Measurements from ENCODE around the gene SLIT3. TPM values are rescaled to one million over a fixed set of nuclear protein-coding genes. Genes with fewer than 3 reads are reported as not detected.

Gene SLIT3
- total RNA-seq, 4 donors from 2014 or later, result 41.1 to 86.6 (median 62.7) TPM

DNA sequence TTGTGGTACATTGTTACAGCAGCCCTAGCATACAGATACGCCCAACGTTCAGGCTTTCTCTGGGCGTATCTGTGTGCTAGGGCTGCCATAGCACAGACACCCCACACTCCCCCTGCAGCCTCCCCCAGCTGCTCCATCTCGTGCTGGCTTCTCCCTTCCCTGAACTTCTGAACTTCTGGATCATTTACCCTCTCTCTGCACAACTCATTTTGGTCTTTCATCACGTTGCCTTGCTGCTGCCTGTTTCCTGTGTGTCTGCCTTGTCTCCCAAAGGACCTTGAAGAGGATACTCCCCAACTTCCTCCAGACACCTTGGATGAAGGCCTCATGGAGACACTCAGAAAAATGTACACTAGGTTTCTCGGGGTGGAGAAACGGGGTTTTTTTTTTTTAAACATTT is 37.3 kb downstream of the SLIT3 start:
- Histone ChIP-seq H3K27ac (replicated peaks in 1 of 4) (no peak overlapping the region), H3K27me3 (no peaks in the 10 kb centered on the region), H3K4me3 (no peak overlapping the region), H3K4me1 (peaks cover 0 to 34% (median 24%) of the 10 kb centered on the region in 4 donors), H3K36me3 (no peaks in the 10 kb centered on the region), H3K9me3 (no peaks in the 10 kb centered on the region)
- 70% methylated on average over 7 of the region's 7 CpGs for WGBS
- intact Hi-C loops (cut with DNase I), result no loop called here
- no peak for DNase-seq (ENCODE audit: extremely low spot score)
- TF ChIP-seq POLR2AphosphoS5 (IDR thresholded peaks at IDR 0.05), result no peak
- TF ChIP-seq, protein P1, sequence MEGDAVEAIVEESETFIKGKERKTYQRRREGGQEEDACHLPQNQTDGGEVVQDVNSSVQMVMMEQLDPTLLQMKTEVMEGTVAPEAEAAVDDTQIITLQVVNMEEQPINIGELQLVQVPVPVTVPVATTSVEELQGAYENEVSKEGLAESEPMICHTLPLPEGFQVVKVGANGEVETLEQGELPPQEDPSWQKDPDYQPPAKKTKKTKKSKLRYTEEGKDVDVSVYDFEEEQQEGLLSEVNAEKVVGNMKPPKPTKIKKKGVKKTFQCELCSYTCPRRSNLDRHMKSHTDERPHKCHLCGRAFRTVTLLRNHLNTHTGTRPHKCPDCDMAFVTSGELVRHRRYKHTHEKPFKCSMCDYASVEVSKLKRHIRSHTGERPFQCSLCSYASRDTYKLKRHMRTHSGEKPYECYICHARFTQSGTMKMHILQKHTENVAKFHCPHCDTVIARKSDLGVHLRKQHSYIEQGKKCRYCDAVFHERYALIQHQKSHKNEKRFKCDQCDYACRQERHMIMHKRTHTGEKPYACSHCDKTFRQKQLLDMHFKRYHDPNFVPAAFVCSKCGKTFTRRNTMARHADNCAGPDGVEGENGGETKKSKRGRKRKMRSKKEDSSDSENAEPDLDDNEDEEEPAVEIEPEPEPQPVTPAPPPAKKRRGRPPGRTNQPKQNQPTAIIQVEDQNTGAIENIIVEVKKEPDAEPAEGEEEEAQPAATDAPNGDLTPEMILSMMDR (IDR thresholded peaks at IDR 0.05), result no peak
- no peak for TF ChIP-seq POLR2A (IDR thresholded peaks at IDR 0.05; ENCODE audit: low read depth)

- Histone ChIP-seq H3K4me1 (peaks cover 0 to 24% (median 13%) of the 10 kb centered on the region in 4 donors), H3K27ac (replicated peaks in 1 of 4) (no peak overlapping the region), H3K27me3 (no peaks in the 10 kb centered on the region), H3K36me3 (no peaks in the 10 kb centered on the region), H3K9me3 (no peaks in the 10 kb centered on the region), H3K4me3 (no peak overlapping the region)
- TF ChIP-seq, protein P1 (IDR thresholded peaks at IDR 0.05), result no peak
- TF ChIP-seq POLR2A (IDR thresholded peaks at IDR 0.05; ENCODE audit: low read depth) (no peak), POLR2AphosphoS5 (IDR thresholded peaks at IDR 0.05) (no peak), EP300 (IDR thresholded peaks at IDR 0.05) (no peak)
- 49% methylated on average over 3 of the region's 3 CpGs for WGBS
- no peak for DNase-seq (ENCODE audit: extremely low spot score)
- intact Hi-C loops (cut with DNase I), result no loop called here
Observed at GRCh38 chr5:169260896-169261569, 39.9 kb downstream of the SLIT3 start.

DNA sequence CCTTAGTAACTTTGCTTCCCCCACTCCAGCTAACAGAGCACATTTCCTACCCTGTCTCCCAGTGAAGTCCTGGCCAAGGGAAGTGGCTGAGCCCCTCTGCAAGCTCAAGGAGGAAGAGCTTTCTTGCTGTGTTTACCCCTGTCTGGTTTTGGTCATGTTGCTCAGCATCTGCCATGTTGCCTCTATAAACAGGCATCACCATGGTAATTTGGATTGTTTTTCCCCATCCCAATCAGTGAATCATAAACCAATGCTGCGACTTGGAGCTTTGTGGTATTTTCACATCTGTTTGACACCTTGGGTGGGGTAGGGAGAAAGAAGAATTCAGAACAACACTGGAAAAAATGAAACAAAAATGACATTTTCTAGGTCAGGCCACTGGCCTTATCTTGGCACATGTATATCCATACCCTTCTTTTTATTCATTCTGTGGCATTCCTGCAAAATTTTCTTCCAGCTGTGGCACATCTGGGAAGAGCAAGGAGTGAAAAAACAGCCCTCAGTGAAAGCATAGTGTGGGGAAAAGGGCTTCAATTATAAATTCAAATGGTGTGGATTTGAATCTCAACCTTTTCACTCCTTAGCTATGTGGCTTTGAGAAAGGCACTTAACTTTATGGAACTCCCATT is 42.5 kb downstream of the SLIT3 start:
- TF ChIP-seq, protein P1 (IDR thresholded peaks at IDR 0.05), result no peak
- no peak for TF ChIP-seq POLR2AphosphoS5 (IDR thresholded peaks at IDR 0.05)
- no peak for TF ChIP-seq POLR2A (IDR thresholded peaks at IDR 0.05; ENCODE audit: low read depth)
- no peak for TF ChIP-seq EP300 (IDR thresholded peaks at IDR 0.05)
- Histone ChIP-seq H3K27ac (replicated peaks in 1 of 4) (no peak overlapping the region), H3K36me3 (no peaks in the 10 kb centered on the region), H3K27me3 (no peaks in the 10 kb centered on the region), H3K4me3 (no peak overlapping the region), H3K9me3 (no peaks in the 10 kb centered on the region), H3K4me1 (peaks cover 0 to 22% (median 9%) of the 10 kb centered on the region in 4 donors)
- no peak for DNase-seq (ENCODE audit: extremely low spot score)
- intact Hi-C loops (cut with DNase I), result no loop called here
- WGBS, result 67% methylated on average over 1 of the region's 1 CpG

- intact Hi-C loops (cut with DNase I), result no loop called here
- TF ChIP-seq POLR2A (IDR thresholded peaks at IDR 0.05; ENCODE audit: low read depth) (no peak), EP300 (IDR thresholded peaks at IDR 0.05) (no peak), POLR2AphosphoS5 (IDR thresholded peaks at IDR 0.05) (no peak)
- TF ChIP-seq, protein P1 (IDR thresholded peaks at IDR 0.05), result no peak
- no peaks in the 10 kb centered on the region for H3K36me3 ChIP-seq
- peaks cover 0 to 12% (median 6%) of the 10 kb centered on the region in 4 donors for H3K4me1 ChIP-seq
- no peaks in the 10 kb centered on the region for H3K27me3 ChIP-seq
- no peak overlapping the region for H3K27ac ChIP-seq (replicated peaks in 1 of 4)
- H3K9me3 ChIP-seq, result no peaks in the 10 kb centered on the region
- no peak for DNase-seq (ENCODE audit: extremely low spot score)
- no peak overlapping the region for H3K4me3 ChIP-seq
- WGBS, result 97% methylated on average over 5 of the region's 5 CpGs
Observed at GRCh38 chr5:169256191-169256590, 44.7 kb downstream of the SLIT3 start.

Measured in esophagus muscularis mucosa (tissue), 4 donors.